ENCODE data around the gene XIST. TPM values are rescaled to one million over a fixed set of nuclear protein-coding genes. Genes with fewer than 3 reads are reported as not detected.
"Not testable (repeated sequence)": the region's sequence is repeated elsewhere in the genome, so short reads cannot be mapped to it uniquely, and the experiment has no call there.

The XIST gene
- total and polyA plus RNA-seq, 10 of the 15 experiments (the other 5 are each of a cell fraction or from before 2014, with no cell fraction given): 39.1 to 787 (median 91.3) TPM

- FAIRE-seq; H3K27me3 ChIP-seq (replicated peaks in 1 of 2; ENCODE audit: control insufficient read depth in 2 of 2, insufficient read depth in 2 of 2, low read length in 1 of 2); H3K4me1 ChIP-seq (ENCODE audit: control insufficient read depth, insufficient read depth, low read length); intact Hi-C loops (cut with micrococcal nuclease; ENCODE audit: unreplicated experiment); H4K20me1 ChIP-seq (ENCODE audit: control insufficient read depth, insufficient read depth); SMC1A ChIA-PET (ENCODE audit: uncharacterized antibody, unreplicated experiment); H3K79me2 ChIP-seq (ENCODE audit: control insufficient read depth, insufficient read depth, low read length); H3K27ac ChIP-seq (ENCODE audit: control insufficient read depth, insufficient read depth); H3K4me2 ChIP-seq (ENCODE audit: control insufficient read depth, insufficient read depth); H3K9me3 ChIP-seq (replicated peaks; ENCODE audit: control insufficient read depth, insufficient read depth, low read length); H3K36me3 ChIP-seq (ENCODE audit: control insufficient read depth in 2 of 2, insufficient read depth in 2 of 2, low read length in 1 of 2); H3K4me3 ChIP-seq; POLR2A ChIA-PET; ATAC-seq; in situ Hi-C loops (cut with MboI); BruUV-seq (replicated peaks); RAD21 ChIA-PET (ENCODE audit: unreplicated experiment); H3K9ac ChIP-seq (ENCODE audit: control insufficient read depth, insufficient read depth, low read length); DNase-seq (ENCODE audit: low read depth, low spot score); H2AFZ ChIP-seq (ENCODE audit: control insufficient read depth, low read depth, low read length): not testable (repeated sequence)
- peak; percentile 69; the same call in 1 of the 2 replicates for TF ChIP-seq YY1 (IDR thresholded peaks at IDR 0.05; ENCODE audit: low read depth, low read length)
- WGBS (ENCODE audit: insufficient coverage, insufficient replicate concordance, low lambda C conversion rate, missing lambda C conversion rate): 49% methylated on average over 14 of the region's 14 CpGs
- CTCF ChIA-PET: interaction anchor here (0.6 kb wide), 1 partner anchor 9 kb away, joined by 4 read pairs; no protein-coding TSS in a partner anchor
These were observed 40.1 kb upstream of the XIST start for GRCh38 chrX:73892515-73893090.

GRCh38 chrX:73882260-73882659, 29.7 kb upstream of the XIST start:
- H3K27me3 ChIP-seq (replicated peaks in 1 of 2; ENCODE audit: control insufficient read depth in 2 of 2, insufficient read depth in 2 of 2, low read length in 1 of 2); H3K9ac ChIP-seq (ENCODE audit: control insufficient read depth, insufficient read depth, low read length); H3K27ac ChIP-seq (ENCODE audit: control insufficient read depth, insufficient read depth); CTCF ChIA-PET; H3K79me2 ChIP-seq (ENCODE audit: control insufficient read depth, insufficient read depth, low read length); H3K4me3 ChIP-seq; H3K36me3 ChIP-seq (ENCODE audit: control insufficient read depth in 2 of 2, insufficient read depth in 2 of 2, low read length in 1 of 2); DNase-seq (ENCODE audit: low read depth, low spot score); H3K9me3 ChIP-seq (replicated peaks; ENCODE audit: control insufficient read depth, insufficient read depth, low read length); intact Hi-C loops (cut with micrococcal nuclease; ENCODE audit: unreplicated experiment); H3K4me1 ChIP-seq (ENCODE audit: control insufficient read depth, insufficient read depth, low read length); ATAC-seq; BruUV-seq (replicated peaks); POLR2A ChIA-PET; H2AFZ ChIP-seq (ENCODE audit: control insufficient read depth, low read depth, low read length); RAD21 ChIA-PET (ENCODE audit: unreplicated experiment); in situ Hi-C loops (cut with MboI); SMC1A ChIA-PET (ENCODE audit: uncharacterized antibody, unreplicated experiment); H4K20me1 ChIP-seq (ENCODE audit: control insufficient read depth, insufficient read depth); FAIRE-seq; H3K4me2 ChIP-seq (ENCODE audit: control insufficient read depth, insufficient read depth): not testable (repeated sequence)
- 81% methylated on average over 14 of the region's 24 CpGs for WGBS (ENCODE audit: insufficient coverage, insufficient replicate concordance, low lambda C conversion rate, missing lambda C conversion rate)
